T-cell (primary cell): Measurements from ENCODE around the gene UGCG. TPM values are rescaled to one million over a fixed set of nuclear protein-coding genes. Genes with fewer than 3 reads are reported as not detected.

Experiments
- total RNA-seq, 35 experiments: library from RNA in 6 of 35; stranded (reverse) in 6 of 35; fragments of 120-200 nt in 1 of 35; gene quantifications; one replicate each; pipeline versions ENCODE4 v1.2.1 to v1.2.4 and lab custom pipeline; 2013 to 2026

The UGCG gene
- total RNA-seq, 5 donors from 2014 or later (not counting 1 experiment from before 2014, with no cell fraction given): 20.1 to 41.6 (median 24.1) TPM

Other genes with a start within 250 kb of the UGCG start
- gene GNG10, start 235.2 kb upstream of the UGCG start, total RNA-seq: 10 to 100 TPM in 2 of 5 donors, 1 to 10 TPM in 3; 6.1 to 11.7 (median 7.7) TPM
- gene SHOC1, start 101.9 kb upstream of the UGCG start, total RNA-seq: not detected